GM18505 (cell line): Measurements from ENCODE around the gene INS.

Experiments used
- ATAC-seq: cut with Tn5 transposase; IDR thresholded peaks from one replicate; pipeline ENCODE4 v1.9.1; 2021; ENCODE audit not compliant: unreplicated experiment
- POLR2A ChIP-seq: IDR thresholded peaks from 4 replicates; pipeline ENCODE4 v1.6.1; 2011; ENCODE audit warnings: borderline replicate concordance; ENCODE audit not compliant: insufficient read depth, insufficient read length; ENCODE audit errors: extremely low read depth

INS gene

GRCh38 chr11:2168286-2169004 is 7.4 kb upstream of the INS start:
- ATAC-seq: no peak

GRCh38 chr11:2167141-2168045 is 6.4 kb upstream of the INS start:
- no peak for ATAC-seq
- TF ChIP-seq POLR2A: no peak

More at GRCh38 chr11:2168286-2169004, 7.4 kb upstream of the INS start:
- TF ChIP-seq POLR2A: no peak

- ATAC-seq: no peak
- TF ChIP-seq POLR2A: no peak
Observed at GRCh38 chr11:2166091-2166851, 5.3 kb upstream of the INS start.

GRCh38 chr11:2165571-2165970 is 4.6 kb upstream of the INS start:
- no peak for ATAC-seq
- no peak for TF ChIP-seq POLR2A

- TF ChIP-seq POLR2A: no peak
- no peak for ATAC-seq
Observed at GRCh38 chr11:2164861-2165555, 4.0 kb upstream of the INS start.

GRCh38 chr11:2164081-2164480 is 3.1 kb upstream of the INS start:
- no peak for TF ChIP-seq POLR2A
- ATAC-seq: no peak

- TF ChIP-seq POLR2A: no peak
- no peak for ATAC-seq
Observed at GRCh38 chr11:2163428-2163978, 2.5 kb upstream of the INS start.

GRCh38 chr11:2159536-2160413 is 1.2 kb downstream of the INS start:
- no peak for ATAC-seq
- TF ChIP-seq POLR2A: no peak

GRCh38 chr11:2158966-2159365 is 2.0 kb downstream of the INS start:
- no peak for ATAC-seq
- no peak for TF ChIP-seq POLR2A

GRCh38 chr11:2158296-2158737 is 2.7 kb downstream of the INS start:
- ATAC-seq: no peak
- TF ChIP-seq POLR2A: no peak

GRCh38 chr11:2157294-2158040 is 3.5 kb downstream of the INS start:
- ATAC-seq: no peak

GRCh38 chr11:2156416-2157182 is 4.4 kb downstream of the INS start:
- no peak for ATAC-seq
- TF ChIP-seq POLR2A: no peak

More at GRCh38 chr11:2157294-2158040, 3.5 kb downstream of the INS start:
- TF ChIP-seq POLR2A: no peak
